SK-N-MC (cell line): Measurements from ENCODE around the gene PDE11A.

Source experiments
- DNase-seq: peaks from one replicate; pipeline ENCODE4 v3.0.0-alpha.2; 2011; ENCODE audit warnings: low read depth, low spot score
- H3K27ac ChIP-seq: fragments of 200-600 bp; sonication (generic); 2 replicates; pipeline ENCODE4 v1.5.1; 2016; ENCODE audit warnings: mixed run types
- H3K36me3 ChIP-seq: fragments of 200-600 bp; sonication (generic); 2 replicates; pipeline ENCODE4 v1.6.1; 2017; ENCODE audit warnings: antibody characterized with exemption, low read length, mixed read lengths; ENCODE audit not compliant: insufficient read depth
- H3K4me3 ChIP-seq: fragments of 200-600 bp; sonication (generic); 2 replicates; pipeline ENCODE4 v1.5.1; 2016
- H3K9ac ChIP-seq: fragments of 200-600 bp; sonication (generic); 2 replicates; pipeline ENCODE4 v1.8.0; 2017; ENCODE audit warnings: mixed run types, mixed read lengths; ENCODE audit not compliant: insufficient read length
- H3K9me3 ChIP-seq: fragments of 200-600 bp; sonication (generic); 2 replicates; pipeline ENCODE4 v1.6.1; 2017; ENCODE audit warnings: low read depth, mild to moderate bottlenecking, antibody characterized with exemption, low read length, moderate library complexity, mixed read lengths
- EZH2 ChIP-seq: fragments of 200-600 bp; sonication (generic); IDR thresholded peaks from one replicate; pipeline ENCODE4 v1.6.1; 2017; ENCODE audit warnings: antibody characterized with exemption
- FOXP2 ChIP-seq: optimal IDR thresholded peaks from 2 replicates; pipeline ENCODE3; 2011; ENCODE audit warnings: mild to moderate bottlenecking, moderate library complexity; ENCODE audit not compliant: insufficient read depth; ENCODE audit errors: extremely low read length, control extremely low read depth
- POLR2AphosphoS5 ChIP-seq: IDR thresholded peaks from 2 replicates; pipeline ENCODE4 v1.6.1; 2012; ENCODE audit warnings: mild to moderate bottlenecking, low read depth, low read length, borderline replicate concordance

PDE11A gene

DNA sequence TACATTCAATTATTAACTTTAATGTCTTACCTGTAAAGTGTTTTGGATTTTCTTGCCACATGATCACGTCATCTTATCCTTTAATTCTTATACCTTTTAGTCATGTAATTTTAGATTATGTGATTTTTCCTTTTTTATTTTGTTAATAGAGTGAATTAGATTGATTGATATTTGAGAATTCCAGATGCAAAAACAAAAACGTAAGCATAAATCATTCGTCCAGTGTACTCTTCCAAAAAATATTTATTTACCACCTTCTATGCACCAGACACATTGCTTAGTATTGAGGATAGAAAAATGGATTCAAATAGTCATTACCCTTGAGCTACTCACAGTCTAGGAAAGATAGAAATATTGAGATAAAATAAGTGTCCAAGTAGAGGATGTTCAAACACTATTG is 249.6 kb downstream of the PDE11A start:
- no peak overlapping the region for H3K4me3 ChIP-seq
- TF ChIP-seq FOXP2: no peak
- no peak for TF ChIP-seq EZH2
- TF ChIP-seq POLR2AphosphoS5: no peak
- DNase-seq: no peak
- no peaks in the 10 kb centered on the region for H3K9me3 ChIP-seq
- H3K27ac ChIP-seq: no peak overlapping the region
- no peak overlapping the region for H3K9ac ChIP-seq
- no peaks in the 10 kb centered on the region for H3K36me3 ChIP-seq

DNA sequence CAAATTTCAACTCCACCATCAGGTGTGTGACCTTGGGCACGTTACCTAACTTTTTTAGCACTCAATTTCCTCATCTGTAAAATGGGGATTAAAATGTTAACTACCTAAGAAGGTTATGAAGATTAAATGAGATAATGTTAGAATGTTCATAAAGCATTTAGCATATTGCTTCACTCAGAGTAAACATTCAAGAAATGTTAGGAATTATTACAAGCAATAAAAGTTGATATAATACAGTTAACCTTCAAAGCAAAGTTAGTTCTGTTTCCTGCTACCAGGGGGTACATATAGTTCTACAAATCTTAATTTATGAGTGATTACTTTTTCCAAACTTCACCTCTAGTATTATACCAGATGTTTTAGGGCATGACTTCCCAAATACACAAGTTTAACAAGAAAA is 254.2 kb downstream of the PDE11A start:
- DNase-seq: no peak
- Histone ChIP-seq H3K9me3 (no peaks in the 10 kb centered on the region), H3K9ac (no peak overlapping the region), H3K4me3 (no peak overlapping the region), H3K27ac (no peak overlapping the region), H3K36me3 (no peaks in the 10 kb centered on the region)
- TF ChIP-seq EZH2 (no peak), POLR2AphosphoS5 (no peak), FOXP2 (no peak)

DNA sequence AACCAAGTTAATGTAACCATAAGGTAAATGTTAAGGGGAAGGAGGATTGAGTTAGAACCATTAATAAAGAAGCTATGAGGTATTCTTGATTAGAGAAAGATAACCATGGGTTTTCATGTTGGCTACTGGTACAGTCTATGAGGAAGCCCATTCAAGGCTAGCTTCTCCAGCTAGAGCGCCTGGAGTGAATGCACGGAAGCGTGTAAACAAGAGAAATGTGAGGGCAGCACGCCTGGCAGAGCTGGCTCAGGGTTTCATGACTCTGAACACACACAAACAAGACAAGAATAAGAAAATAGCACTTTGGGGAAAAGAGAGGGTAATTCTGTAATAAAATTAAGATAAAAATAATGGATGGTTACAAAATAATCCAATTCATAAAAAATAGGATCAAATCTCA is 255.3 kb downstream of the PDE11A start:
- H3K9ac ChIP-seq: no peak overlapping the region
- no peak for DNase-seq
- TF ChIP-seq FOXP2 (no peak), EZH2 (no peak), POLR2AphosphoS5 (no peak)
- no peak overlapping the region for H3K27ac ChIP-seq
- no peaks in the 10 kb centered on the region for H3K36me3 ChIP-seq
- no peaks in the 10 kb centered on the region for H3K9me3 ChIP-seq
- H3K4me3 ChIP-seq: no peak overlapping the region

DNA sequence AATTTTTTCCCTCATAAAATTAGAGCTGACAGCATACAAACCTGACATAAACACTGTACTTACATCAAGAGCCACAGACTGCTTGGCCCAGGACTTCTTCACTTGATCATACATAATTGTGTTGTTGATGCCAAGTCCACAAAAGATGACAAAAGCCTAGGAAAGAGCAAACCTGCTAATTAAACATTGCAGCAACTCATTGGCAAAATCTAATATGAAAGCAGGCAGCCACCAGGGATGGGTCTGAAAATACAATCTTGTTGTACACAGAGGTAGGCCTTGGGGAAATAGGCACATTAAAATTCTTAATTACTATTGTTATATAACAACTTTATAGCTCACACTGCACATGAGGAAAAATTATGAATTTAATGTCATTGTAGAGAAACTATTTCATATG is 255.8 kb downstream of the PDE11A start:
- TF ChIP-seq POLR2AphosphoS5: no peak
- no peak for TF ChIP-seq EZH2
- no peak for TF ChIP-seq FOXP2
- Histone ChIP-seq H3K4me3 (no peak overlapping the region), H3K27ac (no peak overlapping the region), H3K36me3 (no peaks in the 10 kb centered on the region), H3K9ac (no peak overlapping the region), H3K9me3 (no peaks in the 10 kb centered on the region)
- DNase-seq: no peak

DNA sequence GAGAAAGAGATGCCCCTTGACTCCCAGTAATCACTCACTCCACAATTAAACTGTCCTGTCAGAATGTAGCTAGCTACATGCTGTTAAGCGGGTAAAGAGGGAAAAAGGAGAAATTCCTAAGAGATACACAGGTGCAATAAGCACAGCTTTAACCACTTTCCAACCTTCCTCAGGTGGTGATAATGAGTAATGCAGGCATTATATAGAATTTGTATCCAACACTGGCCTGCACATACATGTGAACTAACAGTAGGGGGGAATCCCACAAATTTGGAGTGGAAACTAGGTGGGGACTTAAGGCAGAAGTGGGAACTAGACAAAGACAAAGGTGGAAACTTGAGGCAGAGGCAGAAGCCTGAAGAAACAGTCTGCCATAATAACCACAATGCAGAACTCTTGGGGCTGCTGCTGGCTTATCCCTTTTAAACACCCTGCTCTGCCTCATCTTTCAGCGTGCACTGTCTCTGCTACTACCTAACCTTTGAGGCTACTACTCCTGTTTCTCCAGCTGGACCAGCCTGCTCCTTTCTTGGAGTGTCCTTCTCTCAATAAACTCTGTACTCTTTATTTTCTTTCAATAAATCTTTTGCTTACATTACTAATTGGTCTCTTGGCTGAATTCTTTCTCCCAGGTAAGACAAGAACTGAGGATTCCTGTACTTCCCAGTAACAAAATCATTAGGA is 259.7 kb downstream of the PDE11A start:
- TF ChIP-seq FOXP2 (no peak), EZH2 (no peak), POLR2AphosphoS5 (no peak)
- no peak for DNase-seq
- Histone ChIP-seq H3K36me3 (no peaks in the 10 kb centered on the region), H3K9ac (no peak overlapping the region), H3K4me3 (no peak overlapping the region), H3K27ac (no peak overlapping the region), H3K9me3 (no peaks in the 10 kb centered on the region)

DNA sequence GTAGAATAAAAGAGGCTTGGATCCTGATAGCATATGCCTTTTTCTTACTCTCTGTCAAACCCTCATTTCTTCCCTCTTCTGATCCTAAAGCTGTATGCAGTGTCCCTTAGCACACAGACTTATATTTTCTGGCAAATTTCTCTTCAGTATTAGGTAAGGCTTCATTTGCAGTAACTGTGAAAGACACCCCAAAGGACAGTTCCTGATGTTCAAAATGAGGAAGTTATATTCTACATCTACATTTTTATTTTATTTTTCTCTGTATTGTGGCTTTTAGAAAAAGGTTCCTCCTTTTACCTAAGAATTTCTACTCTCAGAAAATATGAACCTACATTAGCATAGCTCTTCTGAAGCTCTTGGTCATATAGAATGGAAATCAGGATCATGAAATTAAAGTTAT is 261.7 kb downstream of the PDE11A start:
- Histone ChIP-seq H3K9me3 (no peaks in the 10 kb centered on the region), H3K9ac (no peak overlapping the region), H3K27ac (no peak overlapping the region), H3K36me3 (no peaks in the 10 kb centered on the region), H3K4me3 (no peak overlapping the region)
- TF ChIP-seq POLR2AphosphoS5 (no peak), FOXP2 (no peak), EZH2 (no peak)
- no peak for DNase-seq

DNA sequence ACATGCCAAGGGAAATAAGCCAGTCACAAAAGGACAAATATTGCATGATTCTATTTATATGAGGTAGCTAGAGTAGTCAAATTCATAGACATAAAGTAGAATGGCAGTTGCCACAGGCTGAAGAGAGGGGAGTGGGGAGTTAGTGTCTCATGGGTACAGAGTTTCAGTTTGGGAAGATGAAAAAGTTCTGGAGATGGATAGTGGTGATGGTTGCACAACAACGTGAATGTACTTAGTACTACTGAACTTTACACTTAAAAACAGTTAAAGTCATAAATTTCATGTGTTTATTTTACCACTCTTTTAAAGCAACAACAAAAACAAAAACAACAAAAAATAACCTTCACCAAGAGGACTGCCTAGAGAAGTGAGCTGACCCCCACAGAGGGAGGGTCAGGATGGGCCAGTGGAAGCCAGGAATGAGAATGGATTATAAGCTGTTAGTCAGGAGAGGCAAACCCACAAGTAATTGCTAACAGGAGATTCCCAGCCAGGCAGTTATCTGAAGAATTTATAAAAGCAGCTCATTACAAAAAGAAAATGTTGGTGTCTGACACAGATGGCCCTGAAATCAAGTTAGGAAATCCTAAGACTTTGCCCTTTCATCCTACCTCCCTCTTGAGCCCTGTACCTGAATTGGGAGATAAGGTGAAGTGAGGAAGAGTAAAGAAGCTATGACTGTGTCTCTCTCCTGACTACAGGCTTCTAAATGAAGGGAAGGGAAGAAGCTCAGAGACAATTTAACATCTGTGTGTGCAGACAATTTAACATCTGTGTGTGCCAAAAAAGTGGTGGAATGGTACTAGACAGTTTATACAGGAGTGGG is 263.4 kb downstream of the PDE11A start:
- Histone ChIP-seq H3K4me3 (no peak overlapping the region), H3K36me3 (no peaks in the 10 kb centered on the region), H3K27ac (no peak overlapping the region), H3K9ac (no peak overlapping the region), H3K9me3 (no peaks in the 10 kb centered on the region)
- no peak for DNase-seq
- no peak for TF ChIP-seq FOXP2
- TF ChIP-seq EZH2: no peak
- TF ChIP-seq POLR2AphosphoS5: no peak

DNA sequence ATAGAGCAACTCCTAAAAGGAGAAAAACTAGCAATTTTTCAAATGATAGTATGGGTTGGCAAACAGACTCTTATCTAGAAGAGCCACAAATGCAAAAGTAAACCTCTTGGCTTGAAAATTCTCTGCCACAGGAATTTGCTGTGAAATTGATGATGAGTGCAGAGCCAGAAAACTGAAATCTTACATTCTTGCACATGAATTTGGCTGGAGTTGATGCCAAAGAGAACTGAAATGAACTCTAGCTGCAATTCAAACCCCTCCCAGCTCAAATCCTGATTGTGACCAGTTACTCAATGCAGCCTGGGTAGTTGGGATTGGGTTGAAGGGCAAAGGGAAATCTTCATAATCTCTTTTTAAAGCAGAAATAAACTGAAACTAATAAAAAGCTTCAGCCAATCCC is 266.6 kb downstream of the PDE11A start:
- TF ChIP-seq EZH2 (no peak), POLR2AphosphoS5 (no peak), FOXP2 (no peak)
- Histone ChIP-seq H3K9me3 (no peaks in the 10 kb centered on the region), H3K36me3 (no peaks in the 10 kb centered on the region), H3K4me3 (no peak overlapping the region), H3K27ac (no peak overlapping the region), H3K9ac (no peak overlapping the region)
- no peak for DNase-seq
